ENCODE data around the gene BNC2.
A peak's percentile ranks its signal among the peaks of the same experiment; 100 is the strongest.
"Not testable (repeated sequence)": the region's sequence is repeated elsewhere in the genome, so short reads cannot be mapped to it uniquely, and the experiment has no call there.

Gene BNC2

GRCh38 chr9:16438831-16439230, 431.6 kb downstream of the BNC2 start:
- DNase-seq: not testable (repeated sequence)

GRCh38 chr9:16436545-16436944, 433.9 kb downstream of the BNC2 start:
- DNase-seq: no peak

GRCh38 chr9:16434526-16434925, 435.9 kb downstream of the BNC2 start:
- no peak for DNase-seq

GRCh38 chr9:16433494-16433893, 437.0 kb downstream of the BNC2 start:
- DNase-seq: no peak

GRCh38 chr9:16431666-16432392, 438.6 kb downstream of the BNC2 start:
- no peak for DNase-seq

- no peak for DNase-seq
Measured at GRCh38 chr9:16429671-16430070, 440.8 kb downstream of the BNC2 start.

GRCh38 chr9:16427873-16428427, 442.5 kb downstream of the BNC2 start:
- no peak for DNase-seq

GRCh38 chr9:16426716-16427115, 443.8 kb downstream of the BNC2 start:
- no peak for DNase-seq

GRCh38 chr9:16425562-16426231, 444.8 kb downstream of the BNC2 start:
- DNase-seq: no peak

GRCh38 chr9:16422114-16422513, 448.4 kb downstream of the BNC2 start:
- no peak for DNase-seq

GRCh38 chr9:16421532-16421931, 448.9 kb downstream of the BNC2 start:
- DNase-seq: peak in 2 of 4 experiments; percentile 7 to 32

- DNase-seq: no peak
Measured at GRCh38 chr9:16419124-16419523, 451.3 kb downstream of the BNC2 start.

GRCh38 chr9:16418721-16419120, 451.7 kb downstream of the BNC2 start:
- no peak for DNase-seq

- DNase-seq: no peak
Measured at GRCh38 chr9:16417749-16418148, 452.7 kb downstream of the BNC2 start.

- no peak for DNase-seq
Measured at GRCh38 chr9:16417161-16417560, 453.3 kb downstream of the BNC2 start.

GRCh38 chr9:16414451-16414850, 456.0 kb downstream of the BNC2 start:
- no peak for DNase-seq

GRCh38 chr9:16413509-16414016, 456.9 kb downstream of the BNC2 start:
- peak; percentile 42 to 87 (median 72) for DNase-seq

GRCh38 chr9:16412740-16413139, 457.7 kb downstream of the BNC2 start:
- no peak for DNase-seq

- DNase-seq: no peak
Measured at GRCh38 chr9:16411311-16411710, 459.2 kb downstream of the BNC2 start.

- DNase-seq: no peak
Measured at GRCh38 chr9:16410601-16411280, 459.7 kb downstream of the BNC2 start.

GRCh38 chr9:16407617-16408016, 462.9 kb downstream of the BNC2 start:
- no peak for DNase-seq

GRCh38 chr9:16406526-16407225, 463.8 kb downstream of the BNC2 start:
- DNase-seq: no peak

GRCh38 chr9:16405421-16405820, 465.0 kb downstream of the BNC2 start:
- no peak for DNase-seq

Data from suppressor macrophage (primary cell).